HG02970 (cell line): ENCODE data around the gene PXN.
A peak's percentile ranks its signal among the peaks of the same experiment; 100 is the strongest.

Experiments used
- ATAC-seq: cut with Tn5 transposase; IDR thresholded peaks from one replicate; pipeline ENCODE4 v1.9.1; 2021; ENCODE audit warnings: mild to moderate bottlenecking, moderate library complexity, moderate number of reproducible peaks; ENCODE audit not compliant: unreplicated experiment, low FRiP score

Gene PXN

GRCh38 chr12:120265473-120266179 is at the start of gene PXN:
Gene PXN, minus strand, starts transcription at chr12:120265730. Its CDS starts 101 bp downstream, at chr12:120265629.
- peak; percentile 77 for ATAC-seq

DNA sequence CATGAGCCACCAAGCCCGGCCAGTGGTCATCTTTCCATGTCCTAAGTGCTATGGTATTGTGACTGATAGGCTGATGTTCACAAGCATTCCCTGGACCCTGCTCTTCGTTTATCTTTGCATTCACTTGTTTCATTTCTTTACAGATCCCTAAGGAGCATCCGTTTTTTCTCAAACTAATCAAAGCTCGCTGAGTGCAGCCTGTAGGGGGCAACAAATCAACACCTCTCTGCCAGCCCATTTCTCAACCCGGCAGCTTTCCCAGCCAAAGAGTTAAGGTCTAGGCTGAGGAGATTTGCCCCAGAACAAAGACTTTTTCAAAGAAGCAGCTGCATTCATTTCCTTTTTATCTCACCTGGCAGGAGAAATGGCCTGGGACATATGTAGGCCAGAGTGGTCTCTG is 48.7 kb upstream of the PXN start:
- no peak for ATAC-seq

DNA sequence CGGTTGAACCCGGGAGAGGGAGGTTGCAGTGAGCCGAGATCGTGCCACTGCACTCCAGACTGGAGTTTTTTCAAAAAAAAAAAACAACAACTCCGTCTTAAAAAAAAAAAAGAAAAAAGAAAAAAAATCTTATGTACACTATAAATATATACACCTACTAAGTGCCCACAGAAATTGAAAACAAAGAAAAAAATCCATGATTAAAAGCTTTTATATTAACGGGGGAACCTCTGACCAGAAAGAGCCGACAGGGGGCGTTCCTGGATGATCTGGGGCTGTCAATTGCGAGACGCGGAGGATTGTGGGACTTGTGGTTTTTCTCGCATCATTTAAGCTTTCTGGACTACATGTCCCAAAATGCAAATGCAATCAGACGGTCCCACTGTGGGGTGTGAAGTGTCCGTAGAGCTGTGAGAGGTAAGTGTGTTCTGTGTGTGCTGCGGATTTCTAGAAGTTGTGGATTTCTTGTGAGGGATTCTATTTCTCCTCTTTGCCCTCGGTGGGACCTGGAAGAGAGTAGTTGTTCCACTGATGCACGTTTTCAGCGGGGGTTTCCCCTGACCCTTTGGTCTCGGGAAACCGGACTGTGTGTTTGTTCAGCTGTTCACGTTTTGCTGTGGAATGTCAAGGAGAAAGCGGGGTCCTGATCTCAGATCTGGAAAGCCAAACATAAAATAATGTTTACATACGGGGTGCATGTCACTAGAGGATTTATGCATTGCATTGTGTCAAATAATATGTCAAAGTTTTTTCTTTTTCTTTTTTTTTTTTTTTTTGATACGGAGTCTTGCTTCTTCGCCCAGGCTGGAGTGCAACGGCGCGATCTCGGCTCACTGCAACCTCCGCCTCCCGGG is 36.7 kb upstream of the PXN start, which contains the start of gene SIRT4:
SIRT4 (plus strand) TSS at position 360 of the 854 bp plus-strand sequence. CDS start 1,241 bp downstream, outside the sequence.
- ATAC-seq, result peak; percentile 91

- ATAC-seq, result peak; percentile 30
Observed at GRCh38 chr12:120292661-120293531, 27.4 kb upstream of the PXN start, which contains the start of gene RNU4-1. Gene RNU4-1, minus strand, starts transcription at chr12:120293237.

DNA sequence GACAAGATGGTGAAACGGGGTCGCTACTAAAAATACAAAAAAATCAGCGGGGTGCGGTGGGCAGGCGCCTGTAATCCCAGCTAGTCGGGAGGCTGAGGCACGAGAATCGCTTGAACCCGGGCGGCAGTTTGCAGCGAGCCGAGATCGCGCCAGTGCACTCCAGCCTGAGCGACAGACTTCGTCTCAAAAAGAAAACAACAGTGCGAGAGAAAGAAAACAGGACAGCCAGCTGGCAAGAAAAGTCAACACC is 26.8 kb upstream of the PXN start:
- ATAC-seq, result peak; percentile 13

- no peak for ATAC-seq
Observed at GRCh38 chr12:120290609-120291305, 25.2 kb upstream of the PXN start.

DNA sequence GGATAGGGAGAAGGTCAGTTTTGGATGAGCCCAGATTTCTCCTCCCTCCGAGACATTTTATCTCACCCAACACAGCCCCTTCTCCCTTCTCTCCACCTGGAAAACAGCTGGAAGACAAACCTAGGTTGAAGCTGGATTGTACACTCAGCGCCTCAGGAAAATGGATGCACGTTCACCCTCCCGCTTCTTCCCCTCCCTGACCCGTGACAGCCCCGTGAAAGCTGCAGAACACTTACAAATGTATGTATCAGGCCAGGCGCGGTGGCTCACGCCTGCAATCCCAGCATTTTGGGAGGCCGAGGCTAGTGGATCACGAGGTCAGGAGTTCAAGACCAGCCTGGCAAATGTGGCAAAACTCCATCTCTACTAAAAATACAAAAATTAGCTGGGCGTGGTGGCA is 22.0 kb upstream of the PXN start:
- no peak for ATAC-seq

- no peak for ATAC-seq
Observed at GRCh38 chr12:120286768-120287490, 21.4 kb upstream of the PXN start.

DNA sequence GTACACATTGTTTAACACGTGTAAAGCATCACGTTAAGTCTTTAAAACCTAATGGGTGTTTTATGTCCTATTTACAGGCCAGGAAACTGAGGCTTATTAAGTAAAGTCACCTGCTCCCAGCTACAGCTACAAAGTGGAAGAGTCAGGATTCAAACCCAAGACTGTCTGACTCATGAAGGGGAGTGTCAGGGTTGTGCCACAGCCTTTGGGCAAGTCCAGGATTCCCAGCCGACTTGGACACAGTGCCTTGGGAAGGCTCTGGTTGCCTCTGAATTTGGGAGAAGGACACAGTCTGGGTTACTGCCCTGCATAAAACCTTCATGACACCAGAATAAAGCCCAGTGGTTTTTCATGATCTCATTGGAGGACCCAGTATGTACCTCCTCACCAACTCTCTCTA is 18.9 kb upstream of the PXN start:
- no peak for ATAC-seq

DNA sequence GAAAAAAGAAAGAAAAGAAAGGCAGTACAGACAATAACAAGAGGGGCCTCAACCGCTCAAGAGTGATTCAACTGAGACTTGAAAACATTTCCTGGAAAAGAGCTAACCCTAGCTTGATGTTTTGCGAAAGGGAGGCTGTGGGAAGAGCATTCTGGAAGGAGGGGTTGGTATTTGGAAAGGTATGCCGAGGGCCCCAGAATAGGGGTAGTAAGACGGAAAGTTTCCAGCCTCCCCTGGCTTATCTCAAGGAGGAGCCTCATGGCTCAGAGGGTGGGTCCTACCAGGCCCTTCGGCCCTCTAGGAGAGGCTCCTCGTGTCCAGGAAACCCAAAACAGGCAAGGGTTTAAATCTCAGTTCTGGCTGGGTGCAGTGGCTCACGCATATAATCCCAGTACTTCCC is 17.8 kb upstream of the PXN start:
- no peak for ATAC-seq

GRCh38 chr12:120278137-120279069 is 12.9 kb upstream of the PXN start:
- ATAC-seq, result no peak

- ATAC-seq, result no peak
Observed at GRCh38 chr12:120276734-120277133, 11.2 kb upstream of the PXN start.

GRCh38 chr12:120267736-120268135 is 2.2 kb upstream of the PXN start:
- ATAC-seq, result no peak

DNA sequence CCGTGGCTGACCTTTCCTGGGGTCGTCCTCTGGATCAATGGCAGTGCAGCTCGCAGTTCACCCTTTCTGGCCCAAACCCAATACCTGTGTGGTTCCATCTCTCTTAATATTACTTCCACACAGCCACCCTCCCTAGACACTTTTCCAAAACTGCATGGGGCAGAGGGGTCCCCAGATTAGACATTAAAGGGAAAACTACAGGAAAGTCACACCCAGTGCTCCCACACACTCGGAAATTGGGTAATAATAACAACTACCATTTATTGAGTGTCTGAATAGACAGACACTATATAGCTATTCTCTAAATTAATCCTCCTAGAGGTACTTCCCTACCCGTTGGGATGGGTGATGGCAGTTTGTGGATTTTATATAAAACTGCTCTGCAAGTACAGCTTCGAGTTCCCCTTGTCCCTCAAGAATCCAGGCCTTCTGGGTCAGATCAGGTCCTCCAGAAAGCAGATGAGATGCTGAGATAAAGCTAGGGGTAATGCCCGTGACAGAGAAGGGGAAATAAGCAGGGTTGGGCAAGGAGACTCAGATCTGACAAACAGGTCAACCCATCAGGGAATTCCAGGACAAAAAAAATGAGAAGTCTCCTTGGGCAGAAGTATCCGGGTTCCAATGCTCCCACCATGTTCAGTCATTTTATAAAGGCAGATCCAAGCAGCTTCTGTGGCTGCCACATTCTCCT is 795 bp upstream of the PXN start:
- no peak for ATAC-seq

GRCh38 chr12:120264904-120265472 is 542 bp downstream of the PXN start:
- ATAC-seq, result no peak

GRCh38 chr12:120264086-120264903 is 1.2 kb downstream of the PXN start:
- no peak for ATAC-seq

GRCh38 chr12:120263748-120264085 is 1.8 kb downstream of the PXN start:
- no peak for ATAC-seq
